GM19455 (cell line): ENCODE results near the gene LRRN2.

Source experiments
- ATAC-seq: cut with Tn5 transposase; IDR thresholded peaks from one replicate; pipeline ENCODE4 v1.9.1; 2021; ENCODE audit not compliant: unreplicated experiment

LRRN2 gene

GRCh38 chr1:204664384-204664651, 21.2 kb downstream of the LRRN2 start:
- ATAC-seq = no peak

DNA sequence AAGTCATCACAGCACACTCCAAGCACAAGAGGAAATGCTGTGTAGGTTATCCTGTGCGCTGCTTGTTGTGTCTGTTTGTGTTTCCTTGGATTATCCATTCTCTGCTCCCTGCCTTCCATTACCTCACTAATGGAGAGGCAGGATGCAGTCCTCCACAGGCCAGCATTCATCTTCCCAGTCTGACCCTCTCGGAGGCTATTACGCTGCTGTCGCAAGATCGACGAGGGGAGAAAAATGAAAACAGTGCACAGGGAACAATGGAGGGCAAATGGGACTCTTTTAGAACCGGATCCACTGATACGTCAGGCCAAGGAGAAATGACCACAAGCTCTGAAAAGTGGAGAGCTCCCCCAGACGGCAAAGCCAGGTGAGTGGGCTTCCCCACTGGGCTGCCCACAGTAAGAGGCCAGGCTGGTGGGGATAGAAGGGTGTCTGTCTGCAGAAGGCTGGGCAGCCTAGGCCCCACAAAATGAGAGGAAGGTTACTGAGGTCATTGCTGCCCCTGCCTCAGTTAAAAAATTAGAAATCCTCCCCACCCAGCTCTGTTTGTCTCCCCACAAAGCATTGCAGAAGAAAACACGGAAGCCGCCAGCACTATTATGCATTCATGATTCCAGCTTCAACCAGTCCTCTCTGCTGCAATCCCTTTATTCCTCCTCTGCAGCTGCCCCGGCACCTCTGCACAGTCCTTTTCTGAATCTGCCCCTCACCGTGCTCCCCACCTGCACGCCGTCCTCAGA, 21.7 kb downstream of the LRRN2 start:
- no peak for ATAC-seq

- ATAC-seq = no peak
These were observed 23.0 kb downstream of the LRRN2 start for GRCh38 chr1:204662530-204662929.

GRCh38 chr1:204660509-204660908, 25.0 kb downstream of the LRRN2 start:
- ATAC-seq = no peak

- no peak for ATAC-seq
These were observed 26.5 kb downstream of the LRRN2 start for GRCh38 chr1:204659056-204659455.

- no peak for ATAC-seq
These were observed 27.2 kb downstream of the LRRN2 start for GRCh38 chr1:204658295-204658694.

DNA sequence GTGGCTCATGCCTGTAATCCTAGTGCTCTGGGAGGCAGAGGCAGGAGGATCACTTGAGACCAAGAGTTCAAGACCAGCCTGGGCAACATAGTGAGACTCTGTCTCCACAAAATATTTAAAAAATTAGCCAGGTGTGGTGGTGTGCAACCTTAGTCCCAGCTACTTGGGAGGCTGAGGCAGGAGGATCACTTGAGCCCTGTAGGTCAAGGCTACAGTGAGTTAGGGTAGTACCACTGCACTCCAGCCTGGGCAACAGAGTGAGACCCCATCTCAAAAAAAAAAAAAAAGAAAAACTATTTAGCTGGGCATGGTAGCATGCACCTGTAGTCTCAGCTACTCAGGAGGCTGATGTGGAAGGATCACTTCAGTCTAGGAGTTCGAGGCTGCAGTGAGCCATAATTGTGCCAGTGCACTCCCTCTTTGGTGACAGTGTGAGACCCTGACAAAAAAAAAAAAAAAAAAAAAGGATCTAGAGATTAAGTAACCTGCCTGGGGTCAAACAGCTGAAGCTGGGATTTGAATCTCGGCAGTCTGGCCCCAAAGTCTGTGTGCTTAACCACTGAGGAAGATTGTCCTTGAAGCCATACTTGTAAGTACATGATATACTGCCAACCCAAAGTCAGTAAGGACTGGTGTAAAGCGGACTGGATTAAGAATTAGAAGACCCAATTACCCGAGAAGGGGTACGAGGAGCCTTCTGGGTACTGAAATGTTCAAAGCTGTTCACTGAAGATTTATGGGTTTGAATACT, 31.8 kb downstream of the LRRN2 start:
- ATAC-seq = no peak

GRCh38 chr1:204652497-204652896, 33.0 kb downstream of the LRRN2 start:
- ATAC-seq = no peak

DNA sequence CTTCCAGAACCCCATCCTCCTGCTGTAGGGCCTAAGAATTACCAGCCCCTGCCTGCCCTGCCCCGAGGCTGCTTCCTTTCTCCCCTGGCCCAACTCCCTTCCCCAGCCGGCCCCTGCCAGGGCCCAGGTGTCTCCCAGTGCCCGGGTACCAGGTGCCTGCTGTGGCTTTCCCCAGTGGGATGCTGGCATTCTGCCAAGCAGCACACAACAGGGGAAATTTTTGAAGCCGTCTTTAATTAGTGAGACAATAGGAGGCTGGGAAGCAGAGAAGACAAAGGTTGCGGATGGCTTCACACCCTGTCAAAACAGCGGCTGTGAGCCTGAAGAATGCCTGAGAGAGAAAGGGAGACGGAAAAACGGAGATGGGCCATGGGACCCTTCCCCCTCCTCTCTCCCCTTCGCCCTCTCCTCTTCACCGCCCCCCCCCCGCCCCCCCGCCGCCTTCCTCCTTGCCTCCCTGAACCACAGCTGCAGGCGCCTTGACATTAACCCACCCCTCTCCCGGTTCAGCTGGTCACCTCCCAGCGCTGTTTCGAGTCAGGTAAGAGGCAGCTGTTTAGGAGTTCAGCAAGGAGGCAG, 33.6 kb downstream of the LRRN2 start:
- no peak for ATAC-seq

- no peak for ATAC-seq
These were observed 34.5 kb downstream of the LRRN2 start for GRCh38 chr1:204650911-204651570.

- ATAC-seq = no peak
These were observed 35.6 kb downstream of the LRRN2 start for GRCh38 chr1:204649721-204650521.

GRCh38 chr1:204648576-204648975, 37.0 kb downstream of the LRRN2 start:
- no peak for ATAC-seq

DNA sequence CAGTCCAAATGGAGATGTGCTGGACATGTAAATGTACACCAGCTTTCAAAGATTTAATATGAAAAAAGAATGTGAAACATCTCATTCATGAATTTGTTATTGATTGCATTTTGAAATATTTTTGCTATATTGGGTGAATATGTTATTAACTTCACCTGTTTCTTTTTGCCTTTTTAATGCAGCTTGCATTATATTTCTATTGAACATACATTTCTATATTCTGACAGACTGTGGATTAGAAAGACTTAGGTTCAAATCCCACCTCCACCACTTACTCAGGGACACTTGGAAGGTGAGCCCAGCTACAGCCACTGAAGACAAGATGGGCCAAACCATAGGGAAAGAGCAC, 37.8 kb downstream of the LRRN2 start:
- ATAC-seq = no peak

DNA sequence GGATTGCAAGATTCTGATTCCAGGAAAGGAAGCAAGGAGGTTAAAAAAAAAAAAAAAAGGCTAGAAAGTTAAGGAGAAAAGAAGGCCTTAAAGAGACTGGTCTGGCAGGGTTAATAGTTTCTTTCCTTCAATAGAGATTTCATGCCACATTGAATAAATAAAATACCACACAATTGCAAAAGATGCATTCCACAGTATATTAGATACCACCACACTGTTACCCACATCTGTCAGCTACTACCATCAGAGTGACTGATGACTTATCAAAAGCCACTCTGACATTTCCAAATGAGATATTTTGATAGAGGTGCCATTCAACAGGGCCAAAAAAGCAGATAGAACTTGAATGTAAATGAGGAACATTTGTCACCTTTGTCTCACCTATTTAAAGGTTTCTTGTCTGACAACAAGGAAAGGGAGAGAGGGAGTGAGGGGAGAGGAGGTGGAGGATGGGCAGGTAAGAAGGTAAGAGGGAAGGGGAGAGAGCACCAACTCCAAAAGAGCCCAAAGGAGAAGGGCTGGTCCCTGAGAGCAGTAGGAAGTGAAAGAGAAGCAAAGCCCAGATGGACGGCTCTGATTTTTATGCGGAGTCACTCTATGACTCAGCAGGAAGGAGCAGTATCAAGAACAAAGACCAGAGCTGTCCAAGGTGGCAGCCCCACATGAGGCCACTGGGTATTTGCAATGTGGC, 38.3 kb downstream of the LRRN2 start:
- no peak for ATAC-seq

DNA sequence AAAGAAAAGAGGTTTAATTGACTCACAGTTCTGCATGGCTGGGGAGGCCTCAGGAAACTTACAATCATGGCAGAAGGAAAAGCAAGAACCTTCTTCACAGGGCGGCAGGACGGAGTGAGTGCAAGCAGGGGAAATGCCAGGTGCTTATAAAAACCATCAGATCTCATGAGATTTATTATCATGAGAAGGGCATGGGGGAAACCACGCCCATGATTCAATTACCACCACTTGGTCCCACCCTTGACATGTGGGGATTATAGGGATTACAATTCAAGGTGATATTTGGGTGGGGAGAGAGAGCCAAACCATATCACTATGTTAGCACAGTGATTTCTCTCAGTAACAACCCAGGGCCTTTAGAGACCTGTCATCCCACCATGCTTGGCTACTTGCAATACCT, 39.9 kb downstream of the LRRN2 start:
- ATAC-seq = no peak

DNA sequence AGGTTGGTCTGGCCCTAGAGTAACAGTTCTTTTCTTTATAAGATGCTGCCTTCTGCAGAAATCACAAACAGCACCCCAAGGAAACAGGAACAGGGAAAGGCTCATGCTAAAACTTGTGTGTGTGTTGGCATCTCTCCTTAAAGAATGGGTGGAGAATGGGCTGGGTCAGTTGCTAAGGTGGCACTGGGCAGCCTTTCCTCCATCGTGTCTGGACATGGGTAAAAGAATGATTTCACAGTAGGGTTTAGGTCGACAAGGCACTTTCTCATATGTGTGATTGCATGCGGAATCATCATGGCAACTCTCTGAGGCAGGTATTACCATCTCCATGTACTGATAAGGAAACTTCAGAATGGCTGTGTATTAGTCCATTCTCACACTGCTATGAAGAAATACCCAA, 40.3 kb downstream of the LRRN2 start:
- no peak for ATAC-seq

GRCh38 chr1:204643503-204643902, 42.0 kb downstream of the LRRN2 start:
- no peak for ATAC-seq

DNA sequence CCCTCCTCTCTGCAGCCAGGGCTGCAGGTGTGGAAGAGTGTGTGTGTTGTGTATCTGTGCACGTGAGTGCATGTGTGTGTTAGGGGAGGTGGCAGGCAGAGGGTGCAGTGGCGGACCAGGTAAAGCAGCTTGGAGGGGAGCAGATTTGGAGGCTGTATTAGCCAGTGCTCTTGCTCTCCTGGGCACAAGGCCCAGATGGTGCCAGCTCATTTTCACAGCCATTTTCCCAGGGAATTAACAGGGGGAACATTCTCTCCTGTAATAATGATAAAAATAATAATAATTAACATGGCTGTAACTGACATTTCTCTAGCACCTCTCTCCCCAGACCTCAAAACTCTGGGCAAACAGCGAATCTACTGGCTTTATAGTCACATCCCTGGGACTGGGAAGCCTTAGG, 43.6 kb downstream of the LRRN2 start:
- ATAC-seq = no peak

DNA sequence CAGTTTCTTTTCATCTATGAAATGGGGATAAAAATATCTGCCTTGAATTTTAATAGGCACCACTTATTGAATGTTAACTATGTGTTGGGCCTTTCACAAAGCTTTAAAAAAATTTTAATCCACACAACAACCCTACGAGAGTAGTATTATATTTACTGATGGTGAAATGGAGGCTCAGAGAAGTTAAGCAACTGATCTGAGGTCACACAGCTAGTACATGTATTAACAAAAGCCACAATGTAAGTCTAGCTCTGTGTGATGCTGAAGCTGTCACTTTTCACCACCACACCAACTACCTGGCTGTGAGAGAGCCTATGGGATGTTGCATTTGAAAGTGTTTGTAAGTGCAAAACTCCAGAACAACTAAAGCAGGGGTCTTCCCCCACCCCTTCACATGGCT, 44.1 kb downstream of the LRRN2 start:
- ATAC-seq = no peak

GRCh38 chr1:204640578-204640977, 45.0 kb downstream of the LRRN2 start:
- no peak for ATAC-seq
